GM10847 (cell line): Measurements from ENCODE around the gene PLEKHA7.

Experiments used
- POLR2A ChIP-seq: IDR thresholded peaks from 2 replicates; pipeline ENCODE4 v1.6.1; 2011; ENCODE audit not compliant: insufficient read length; ENCODE audit errors: extremely low read depth

PLEKHA7 gene

GRCh38 chr11:16737818-16738192 lies 276.4 kb downstream of the PLEKHA7 start:
- TF ChIP-seq POLR2A: no peak
